MM.1S (cell line): ENCODE measurements around the gene RNLS.

ENCODE experiments used
- EZH2 ChIP-seq: fragments of 300-600 bp; sonication (generic); optimal IDR thresholded peaks from 2 replicates; pipeline ENCODE3; 2017; ENCODE audit warnings: low read depth, mild to moderate bottlenecking, antibody characterized with exemption, low read length, mixed read lengths
- EZH2phosphoT487 ChIP-seq: fragments of 300-600 bp; sonication (generic); IDR thresholded peaks from 2 replicates; pipeline ENCODE4 v1.6.1; 2018; ENCODE audit warnings: antibody characterized with exemption, low read length
- TF ChIP-seq, protein P1 (sequence below): fragments of 300-600 bp; sonication (generic); IDR thresholded peaks from 2 replicates; pipeline ENCODE4 v1.5.1; 2016; ENCODE audit warnings: antibody characterized with exemption, low read length, mixed read lengths

DNA sequence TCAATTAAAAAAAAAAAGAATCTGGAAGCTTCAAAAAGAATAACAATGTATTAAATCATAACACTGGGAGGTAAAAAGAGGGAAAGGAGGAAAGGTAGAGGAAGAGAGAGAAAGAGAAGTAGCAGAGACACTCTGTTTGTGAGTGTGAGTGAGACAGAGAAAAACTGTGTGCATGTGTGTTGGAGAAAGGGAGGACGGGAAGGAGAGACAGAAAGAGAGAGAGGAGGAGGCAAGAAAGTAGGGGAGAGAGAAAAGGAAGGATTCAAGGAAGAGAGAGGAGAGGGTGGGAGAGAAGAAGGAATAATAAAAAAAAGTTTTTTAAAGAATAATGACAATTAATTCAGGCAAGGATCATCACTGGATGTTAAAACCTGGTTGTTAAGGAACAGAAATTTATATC, 77.9 kb downstream of the RNLS start:
- TF ChIP-seq, protein P1, sequence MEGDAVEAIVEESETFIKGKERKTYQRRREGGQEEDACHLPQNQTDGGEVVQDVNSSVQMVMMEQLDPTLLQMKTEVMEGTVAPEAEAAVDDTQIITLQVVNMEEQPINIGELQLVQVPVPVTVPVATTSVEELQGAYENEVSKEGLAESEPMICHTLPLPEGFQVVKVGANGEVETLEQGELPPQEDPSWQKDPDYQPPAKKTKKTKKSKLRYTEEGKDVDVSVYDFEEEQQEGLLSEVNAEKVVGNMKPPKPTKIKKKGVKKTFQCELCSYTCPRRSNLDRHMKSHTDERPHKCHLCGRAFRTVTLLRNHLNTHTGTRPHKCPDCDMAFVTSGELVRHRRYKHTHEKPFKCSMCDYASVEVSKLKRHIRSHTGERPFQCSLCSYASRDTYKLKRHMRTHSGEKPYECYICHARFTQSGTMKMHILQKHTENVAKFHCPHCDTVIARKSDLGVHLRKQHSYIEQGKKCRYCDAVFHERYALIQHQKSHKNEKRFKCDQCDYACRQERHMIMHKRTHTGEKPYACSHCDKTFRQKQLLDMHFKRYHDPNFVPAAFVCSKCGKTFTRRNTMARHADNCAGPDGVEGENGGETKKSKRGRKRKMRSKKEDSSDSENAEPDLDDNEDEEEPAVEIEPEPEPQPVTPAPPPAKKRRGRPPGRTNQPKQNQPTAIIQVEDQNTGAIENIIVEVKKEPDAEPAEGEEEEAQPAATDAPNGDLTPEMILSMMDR, result no peak
- TF ChIP-seq EZH2 (no peak), EZH2phosphoT487 (no peak)
